ENCODE results near the gene PMPCA.

PMPCA gene

GRCh38 chr9:136463578-136463977, 53.1 kb downstream of the PMPCA start:
- no peak for DNase-seq

GRCh38 chr9:136464241-136464640, 53.8 kb downstream of the PMPCA start:
- DNase-seq = no peak

GRCh38 chr9:136465500-136466154, 55.2 kb downstream of the PMPCA start:
- no peak for DNase-seq

- no peak for DNase-seq
These were observed 55.7 kb downstream of the PMPCA start for GRCh38 chr9:136466155-136466541.

- DNase-seq = no peak
These were observed 57.3 kb downstream of the PMPCA start for GRCh38 chr9:136467766-136468165.

GRCh38 chr9:136470356-136470755, 59.9 kb downstream of the PMPCA start:
- no peak for DNase-seq

- DNase-seq = no peak
These were observed 60.5 kb downstream of the PMPCA start for GRCh38 chr9:136470792-136471469.

GRCh38 chr9:136471802-136472487, 61.5 kb downstream of the PMPCA start:
- DNase-seq = no peak

GRCh38 chr9:136472640-136473353, 62.3 kb downstream of the PMPCA start:
- DNase-seq = no peak

- DNase-seq = no peak
These were observed 62.9 kb downstream of the PMPCA start for GRCh38 chr9:136473354-136473721.

Data from NCI-H1105 (cell line).